Measurements from ENCODE around the gene SEPHS1.
A peak's percentile ranks its signal among the peaks of the same experiment; 100 is the strongest.

- TF ChIP-seq CTCF (IDR thresholded peaks at IDR 0.05), result peak; percentile 33 to 45 (median 37)
- TF ChIP-seq POLR2A (IDR thresholded peaks at IDR 0.05), result no peak
Measured at GRCh38 chr10:13352519-13352918, 4.4 kb upstream of the SEPHS1 start.

Data from right lobe of liver (tissue), 4 donors.